GM19238 (cell line): Measurements from ENCODE around the gene HDAC4.
"Not testable (repeated sequence)": the region's sequence is repeated elsewhere in the genome, so short reads cannot be mapped to it uniquely, and the experiment has no call there.

ENCODE experiments used
- DNase-seq: peaks from one replicate; pipeline ENCODE4 v3.0.0; 2011; ENCODE audit warnings: low spot score; ENCODE audit not compliant: insufficient read length

HDAC4 gene

DNA sequence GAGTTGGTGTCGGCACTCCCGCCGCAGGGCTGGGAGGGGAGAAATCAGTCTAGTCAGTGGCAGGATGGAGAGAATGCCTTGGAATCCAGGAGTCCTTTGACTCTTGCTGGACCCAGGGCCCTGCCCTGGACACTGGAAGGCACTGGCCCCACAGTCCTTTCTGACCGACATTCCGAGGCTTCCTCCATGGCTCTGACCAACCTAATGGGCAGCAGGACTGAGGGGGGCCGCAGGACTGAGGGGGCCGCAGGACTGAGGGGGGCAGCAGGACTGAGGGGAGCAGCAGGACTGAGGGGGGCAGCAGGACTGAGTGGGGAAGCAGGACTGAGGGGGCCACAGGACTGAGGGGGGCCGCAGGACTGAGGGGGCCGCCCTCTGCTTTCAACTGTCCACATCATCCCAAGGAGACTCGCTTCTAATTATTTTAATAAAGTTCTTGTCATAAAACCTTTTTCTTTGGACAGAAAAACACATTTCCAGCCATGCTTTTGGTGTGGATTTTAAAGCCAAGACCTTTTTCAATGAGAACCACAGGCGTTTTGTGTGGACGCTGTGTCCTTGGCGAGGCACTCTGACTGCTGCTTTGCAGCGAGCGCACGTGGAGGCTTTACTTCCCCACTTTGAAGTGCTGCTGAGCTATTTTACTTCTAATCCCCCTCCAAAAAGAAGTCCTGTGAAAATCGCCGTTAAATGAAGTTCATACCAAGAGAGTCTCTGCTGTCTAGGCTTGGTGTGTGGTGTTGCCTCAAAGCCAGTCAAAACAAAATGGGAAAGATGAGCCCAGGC is 326.9 kb downstream of the HDAC4 start:
- DNase-seq, result no peak

DNA sequence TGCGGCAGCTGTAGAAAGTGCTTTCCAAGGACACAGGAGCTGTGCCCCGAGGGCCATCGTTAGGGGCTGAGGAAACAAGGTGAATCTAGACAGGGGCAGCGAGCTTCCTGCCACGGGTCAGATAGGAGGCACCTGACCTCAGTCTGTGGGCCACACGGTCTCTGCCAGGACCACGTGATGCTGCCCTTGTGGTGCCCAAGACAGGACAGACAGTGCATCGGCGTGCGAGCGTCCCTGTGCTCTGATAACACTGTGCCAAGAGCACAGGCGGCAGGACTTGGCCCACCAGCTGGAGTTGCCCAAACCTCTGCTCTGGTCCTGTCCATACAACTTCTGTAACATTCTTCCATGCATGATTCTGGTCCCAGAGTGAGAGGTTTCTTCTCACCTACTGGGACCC is 327.6 kb downstream of the HDAC4 start:
- DNase-seq, result no peak

DNA sequence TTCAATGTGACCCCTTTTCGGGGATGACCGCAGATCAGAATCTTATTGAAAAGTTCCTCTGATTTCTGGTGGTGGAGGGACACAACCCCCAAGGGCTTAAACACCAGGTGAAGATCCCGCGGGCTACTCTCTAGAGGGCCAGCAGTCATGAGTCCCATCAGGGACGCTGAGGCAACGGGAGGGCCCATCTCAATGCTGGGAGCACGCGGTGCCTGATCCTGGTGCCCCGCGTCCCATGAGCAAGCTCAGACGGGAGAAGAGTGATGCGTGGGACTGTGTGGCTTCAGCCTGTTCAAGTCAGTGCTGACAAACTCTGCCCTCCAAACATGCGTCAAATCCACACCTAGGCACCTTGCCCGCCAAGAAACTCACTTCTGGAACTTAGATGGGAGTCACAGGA is 328.0 kb downstream of the HDAC4 start:
- no peak for DNase-seq

DNA sequence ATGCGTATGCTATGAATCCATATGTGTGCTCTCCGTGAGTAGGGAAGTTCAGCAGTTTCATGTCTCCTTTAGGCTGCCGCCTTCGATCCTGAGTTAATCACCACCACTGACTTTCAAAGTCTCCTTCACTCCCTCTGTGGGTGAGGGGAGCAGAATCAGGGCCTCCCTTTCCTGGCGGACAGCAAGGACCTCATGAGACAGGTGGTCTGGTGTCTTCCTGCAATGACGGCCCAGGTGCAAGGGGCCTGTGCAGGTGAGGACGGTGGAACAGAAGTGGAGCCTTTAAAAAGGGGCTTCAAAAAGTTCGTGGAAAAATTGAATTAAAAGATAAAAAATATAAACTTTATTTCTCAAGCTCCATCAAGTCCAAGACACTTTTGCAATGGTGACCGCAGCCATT is 330.4 kb downstream of the HDAC4 start:
- DNase-seq, result no peak

DNA sequence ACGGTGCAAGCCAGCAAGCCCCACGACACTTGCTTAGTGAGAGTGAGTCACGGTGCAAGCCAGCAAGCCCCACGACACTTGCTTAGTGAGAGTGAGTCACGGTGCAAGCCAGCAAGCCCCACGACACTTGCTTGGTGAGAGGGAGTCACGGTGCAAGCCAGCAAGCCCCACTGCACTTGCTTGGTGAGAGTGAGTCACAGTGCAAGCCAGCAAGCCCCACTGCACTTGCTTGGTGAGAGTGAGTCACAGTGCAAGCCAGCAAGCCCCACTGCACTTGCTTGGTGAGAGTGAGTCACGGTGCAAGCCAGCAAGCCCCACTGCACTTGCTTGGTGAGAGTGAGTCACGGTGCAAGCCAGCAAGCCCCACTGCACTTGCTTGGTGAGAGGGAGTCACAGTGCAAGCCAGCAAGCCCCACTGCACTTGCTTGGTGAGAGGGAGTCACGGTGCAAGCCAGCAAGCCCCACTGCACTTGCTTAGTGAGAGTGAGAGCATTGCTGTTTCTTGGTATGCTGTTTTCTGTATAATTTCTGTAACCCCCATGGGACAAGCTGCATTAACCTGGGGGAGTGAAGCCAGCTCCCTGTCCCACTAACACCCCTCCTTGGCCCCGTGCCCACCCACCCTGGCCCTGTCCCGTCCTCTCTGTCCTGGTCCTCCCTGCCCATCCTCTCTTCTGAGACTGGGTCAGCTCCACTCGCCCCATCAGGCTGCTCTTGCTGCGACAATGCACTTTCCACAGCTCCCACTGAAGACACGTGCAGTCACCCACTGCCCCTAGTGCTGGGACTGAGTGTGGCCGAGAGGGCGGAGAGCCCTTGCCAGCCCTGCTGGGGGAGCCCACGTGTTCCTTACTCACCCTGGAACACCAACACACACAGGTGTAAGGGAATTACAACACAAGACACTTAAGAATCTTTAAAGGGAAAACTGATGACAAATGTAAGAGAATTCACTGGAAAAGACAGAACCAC is 331.2 kb downstream of the HDAC4 start:
- not testable (repeated sequence) for DNase-seq

DNA sequence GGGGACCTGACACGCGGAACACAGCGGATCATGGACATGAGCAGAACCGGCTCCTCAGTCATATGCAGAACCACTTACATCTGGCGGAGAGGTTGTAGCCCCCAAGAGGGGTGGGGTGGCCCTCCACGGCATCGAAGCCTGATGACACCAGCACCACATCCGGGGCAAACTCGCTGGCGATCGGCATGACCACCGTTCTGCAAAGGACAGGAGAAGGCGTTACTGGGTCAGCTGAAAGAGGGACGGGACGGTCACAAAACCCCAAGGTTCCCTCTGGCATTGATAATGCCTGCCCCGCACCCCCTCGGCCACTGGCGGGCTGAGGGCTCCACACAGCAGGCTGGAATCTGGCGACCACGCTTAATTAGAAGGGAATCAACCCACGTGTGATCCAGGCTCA is 332.4 kb downstream of the HDAC4 start:
- no peak for DNase-seq

DNA sequence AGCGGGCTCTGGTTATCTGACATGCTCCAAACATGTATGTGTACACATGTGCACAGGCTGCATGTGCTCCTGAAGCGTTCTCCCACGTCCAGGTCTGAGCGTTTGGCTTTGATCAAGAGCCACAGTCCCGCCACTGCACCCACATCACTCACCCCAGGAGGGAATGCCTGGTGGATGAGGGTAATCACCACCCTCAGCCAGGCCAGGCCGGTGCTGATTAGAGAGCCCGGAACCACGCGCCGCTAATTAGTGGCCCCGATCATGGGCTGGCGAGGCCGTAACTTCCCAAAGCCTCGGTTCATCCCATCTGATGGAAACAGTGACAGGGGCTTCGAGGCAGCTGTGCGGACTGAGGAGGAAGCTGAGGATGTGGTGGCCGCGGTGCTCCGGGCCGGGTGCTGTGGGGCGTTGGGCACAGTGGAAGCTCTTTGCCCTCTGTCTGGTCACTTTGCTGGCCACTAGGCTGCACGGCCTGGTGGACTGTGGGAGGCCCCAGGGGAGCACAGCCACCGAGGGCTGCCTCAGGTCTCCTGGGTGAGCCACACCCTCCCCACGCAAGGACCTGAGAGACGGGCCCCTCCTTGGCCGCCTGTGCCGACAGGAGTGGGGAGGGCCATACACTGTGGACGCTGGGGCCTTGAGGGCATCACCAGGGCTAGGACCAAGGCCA is 333.5 kb downstream of the HDAC4 start:
- DNase-seq, result no peak

DNA sequence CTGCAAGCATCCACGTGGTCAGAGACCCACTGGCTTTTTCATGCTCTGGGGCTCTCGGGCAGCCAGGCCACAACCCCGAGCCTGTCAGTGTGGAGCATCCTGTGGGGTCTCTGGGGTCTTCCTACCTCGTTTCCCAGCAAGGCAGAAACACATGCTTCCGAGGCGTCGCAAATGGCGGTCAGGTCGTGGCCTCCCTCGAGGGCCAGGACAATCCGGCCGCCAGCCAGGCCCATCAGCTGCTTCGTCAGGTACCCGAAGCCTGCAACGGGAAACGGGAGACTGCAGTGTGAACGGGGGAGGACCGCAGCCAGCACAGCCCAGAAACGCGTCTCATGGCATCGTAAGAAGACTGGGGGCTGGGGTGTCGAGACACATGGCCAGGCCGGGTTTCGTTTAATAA is 334.2 kb downstream of the HDAC4 start:
- DNase-seq, result no peak

DNA sequence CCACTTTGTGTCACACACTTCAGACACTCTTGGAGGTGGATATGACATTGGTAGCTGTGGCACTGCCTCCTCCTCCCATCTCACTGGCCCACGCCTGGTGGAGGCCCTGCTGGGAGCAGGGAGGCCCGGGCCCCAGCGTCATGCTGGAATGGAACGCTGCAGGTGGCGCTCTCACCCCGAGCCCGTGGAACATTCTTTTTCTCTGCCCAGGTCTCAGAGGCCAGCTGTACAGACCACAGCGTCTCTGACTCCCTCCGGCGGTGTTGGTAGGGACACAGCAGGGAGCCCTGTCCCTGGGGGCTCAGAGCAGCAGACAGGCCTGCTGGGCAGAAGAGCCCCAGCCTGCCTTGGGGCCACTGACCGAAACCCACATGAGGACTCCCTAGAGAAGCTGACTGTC is 334.9 kb downstream of the HDAC4 start:
- DNase-seq, result no peak

DNA sequence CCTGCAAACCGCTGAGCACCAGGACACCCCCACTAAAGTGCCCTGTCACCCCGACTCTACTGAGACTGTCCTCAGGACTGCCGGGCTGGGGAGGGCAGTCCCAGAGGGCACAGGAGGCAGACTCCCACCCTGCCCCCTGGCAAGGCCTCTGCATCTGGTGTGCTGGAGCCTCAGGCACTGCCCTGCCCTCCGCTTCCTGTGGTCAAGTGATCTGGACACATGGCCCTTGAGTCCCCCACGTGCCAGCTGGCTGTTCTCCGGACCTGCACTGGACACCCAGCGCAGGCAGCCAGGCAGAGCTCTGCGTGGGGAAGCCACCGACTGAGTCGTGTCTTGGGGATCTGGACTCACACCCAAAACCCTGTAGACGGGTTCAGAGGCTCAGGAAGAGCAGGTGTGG is 335.3 kb downstream of the HDAC4 start:
- no peak for DNase-seq

DNA sequence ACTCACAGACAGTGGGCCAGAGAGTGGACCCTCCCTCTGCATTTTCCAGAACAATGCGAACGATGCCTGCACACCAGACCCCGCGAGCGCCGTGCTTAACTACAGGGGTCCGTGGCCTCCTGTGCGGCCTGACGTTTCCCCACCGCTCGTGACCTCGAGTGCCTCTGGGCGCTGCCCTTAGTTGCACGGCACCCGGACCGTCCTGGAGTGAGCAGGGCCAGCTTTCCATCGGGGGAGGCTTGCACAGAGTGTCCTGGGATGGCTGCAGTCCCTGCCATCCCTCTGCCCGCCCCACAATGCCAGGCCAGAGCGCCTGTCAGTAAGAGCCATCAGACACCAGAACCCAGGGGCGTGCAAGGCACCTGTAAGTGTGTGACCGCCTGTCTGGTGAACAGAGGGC is 335.9 kb downstream of the HDAC4 start:
- no peak for DNase-seq

DNA sequence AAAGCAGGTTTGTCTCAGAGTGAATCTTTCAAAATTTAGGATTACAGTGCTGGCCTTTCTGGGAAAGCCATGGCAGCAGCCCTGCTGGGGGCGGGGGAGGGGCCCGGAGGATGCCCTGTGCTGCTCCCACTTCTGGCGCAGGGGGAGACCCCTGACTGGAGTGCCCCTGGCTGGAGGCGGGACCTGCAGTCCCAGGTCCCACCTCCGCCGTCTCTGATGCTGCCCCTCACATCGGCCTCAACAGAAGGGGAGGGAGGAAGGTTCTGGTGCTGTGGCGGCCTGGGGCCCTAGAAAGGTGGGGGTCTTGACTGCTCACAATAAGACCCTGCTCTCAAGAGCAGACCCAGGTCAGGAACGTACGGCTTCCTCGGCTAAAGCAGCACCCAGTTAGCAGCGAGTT is 336.6 kb downstream of the HDAC4 start:
- no peak for DNase-seq

DNA sequence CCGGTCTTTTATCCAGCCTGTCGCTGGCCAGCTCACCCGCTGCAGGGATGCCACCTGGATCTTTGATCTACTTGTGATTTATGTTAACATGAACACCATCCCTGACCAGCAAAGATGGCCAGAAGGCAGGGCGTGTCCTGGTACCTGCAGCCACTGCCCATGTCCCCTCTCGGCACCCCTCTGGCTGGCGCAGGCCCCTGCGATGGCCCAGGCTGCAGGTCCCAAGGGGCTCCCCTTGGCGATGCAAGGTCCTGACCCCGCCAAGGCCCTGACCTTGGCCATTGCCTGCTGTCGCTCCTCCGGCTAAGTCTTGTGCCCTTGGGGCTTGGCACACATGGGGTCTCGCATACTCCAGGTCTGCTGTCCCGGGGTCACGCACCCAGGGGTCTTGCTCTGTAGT is 338.1 kb downstream of the HDAC4 start:
- no peak for DNase-seq

DNA sequence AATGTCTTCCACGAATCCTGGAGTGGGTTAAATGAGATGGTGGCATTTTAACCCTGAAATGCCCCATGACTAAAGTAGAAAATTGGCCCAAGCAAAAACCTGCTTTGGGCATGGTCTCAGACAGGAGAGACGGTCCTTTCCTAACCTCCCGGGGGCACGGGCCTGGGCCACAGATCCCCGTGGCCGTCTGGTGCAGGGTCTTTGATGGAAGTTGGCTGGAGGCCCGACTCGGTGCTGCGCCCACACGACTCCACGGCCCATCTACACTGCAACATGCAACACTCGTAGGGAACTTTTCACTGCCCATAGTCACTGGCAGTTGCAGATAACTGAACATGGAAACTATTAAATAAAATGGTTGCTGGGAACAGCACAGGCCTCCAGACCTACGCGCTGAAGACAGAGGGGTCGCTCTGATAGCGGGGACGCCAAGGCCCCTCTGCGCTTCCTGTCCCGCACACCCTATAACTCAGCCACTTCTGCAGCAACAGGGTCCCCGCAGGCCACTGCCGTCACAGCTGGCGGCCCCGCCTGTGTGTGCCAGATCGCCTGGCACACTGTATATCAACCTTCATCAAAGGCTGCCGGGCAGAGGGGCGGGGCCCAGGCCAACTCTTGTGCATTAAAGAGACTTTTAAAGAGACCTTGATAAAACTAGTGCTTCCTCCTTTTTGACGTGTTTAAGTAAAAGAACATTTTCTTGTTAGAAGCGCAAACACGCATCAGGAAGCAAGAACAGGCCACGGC is 338.8 kb downstream of the HDAC4 start:
- DNase-seq, result no peak

DNA sequence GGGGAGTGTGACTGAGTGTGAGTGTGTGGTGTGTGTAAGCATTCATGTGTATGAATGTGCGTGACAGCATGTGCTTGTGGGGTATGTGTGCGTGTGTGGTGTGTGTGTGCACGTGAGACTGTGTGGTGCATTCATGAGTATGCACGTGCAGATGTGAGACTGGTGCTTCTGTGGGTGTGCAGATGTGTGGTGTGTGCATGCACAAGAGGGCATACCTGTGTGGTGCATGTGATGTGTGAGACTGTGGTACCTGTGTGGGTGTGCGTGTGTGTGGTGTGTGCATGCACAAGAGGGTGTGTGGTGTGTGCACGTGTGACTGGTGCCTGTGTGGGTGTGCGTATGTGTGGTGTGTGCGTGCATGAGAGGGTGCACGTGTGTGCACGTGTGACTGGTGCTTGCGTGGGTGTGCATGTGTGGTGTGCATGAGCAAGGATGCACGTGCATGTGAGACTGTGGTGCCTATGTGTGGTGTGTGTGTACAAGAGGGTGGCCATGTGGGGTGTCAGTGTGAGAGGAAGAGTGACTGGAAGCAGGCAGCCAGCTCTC is 339.6 kb downstream of the HDAC4 start:
- no peak for DNase-seq

DNA sequence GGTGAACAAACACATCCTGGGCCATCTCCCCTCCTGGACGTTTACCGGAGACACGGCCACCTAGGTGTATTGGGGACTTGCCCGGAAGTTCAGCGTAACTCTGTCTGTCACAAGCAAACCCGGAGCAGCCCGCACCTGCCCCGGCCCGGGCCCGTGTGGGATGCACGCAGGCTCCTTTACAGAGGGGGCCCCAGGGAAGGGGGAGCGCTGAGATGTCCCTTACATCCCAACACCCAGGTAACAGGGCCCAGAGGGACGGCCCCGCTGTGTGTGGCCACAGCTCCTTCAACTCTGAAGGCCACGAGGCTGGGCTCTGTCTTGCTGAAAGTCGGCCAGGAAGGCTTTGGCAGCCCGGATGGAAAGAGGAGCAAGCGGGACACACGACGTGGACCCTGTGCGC is 340.1 kb downstream of the HDAC4 start:
- no peak for DNase-seq

DNA sequence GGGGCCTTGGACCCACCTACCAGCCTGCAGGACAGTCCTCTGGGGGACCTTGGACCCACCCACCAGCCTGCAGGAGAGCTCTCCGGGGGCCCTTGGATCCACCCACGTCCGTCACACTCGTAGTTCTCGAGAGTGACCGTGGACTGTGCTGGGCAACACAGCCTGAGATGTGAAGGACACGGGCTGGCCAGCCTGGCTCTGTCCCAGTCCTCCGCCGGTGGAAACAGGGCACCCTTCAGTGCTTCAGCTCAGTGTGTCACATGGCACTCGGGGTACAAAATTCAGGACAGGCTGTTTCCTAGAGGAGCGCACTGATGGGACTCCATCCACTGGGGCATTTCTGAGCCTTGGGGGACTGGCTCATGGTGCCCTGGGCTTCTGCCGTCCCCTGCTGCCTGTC is 341.0 kb downstream of the HDAC4 start:
- DNase-seq, result no peak

DNA sequence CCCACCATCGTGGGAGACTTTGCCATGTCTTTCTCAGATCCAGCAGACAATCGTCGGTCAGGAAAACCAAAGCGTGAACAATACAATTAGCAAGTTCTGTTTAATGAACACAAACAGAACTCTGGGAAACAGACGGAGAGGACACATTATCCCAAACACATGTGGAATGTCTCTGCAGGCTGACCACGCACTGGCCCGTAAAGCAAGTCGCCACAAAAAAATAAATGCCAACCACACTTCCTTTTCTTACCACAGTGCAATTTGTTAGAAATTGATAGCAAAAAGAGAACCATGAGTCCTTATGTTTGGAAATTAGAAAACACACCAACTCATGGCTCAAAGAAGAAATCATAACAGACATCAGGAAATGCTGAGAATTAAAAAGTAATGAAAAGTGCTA is 342.1 kb downstream of the HDAC4 start:
- no peak for DNase-seq

DNA sequence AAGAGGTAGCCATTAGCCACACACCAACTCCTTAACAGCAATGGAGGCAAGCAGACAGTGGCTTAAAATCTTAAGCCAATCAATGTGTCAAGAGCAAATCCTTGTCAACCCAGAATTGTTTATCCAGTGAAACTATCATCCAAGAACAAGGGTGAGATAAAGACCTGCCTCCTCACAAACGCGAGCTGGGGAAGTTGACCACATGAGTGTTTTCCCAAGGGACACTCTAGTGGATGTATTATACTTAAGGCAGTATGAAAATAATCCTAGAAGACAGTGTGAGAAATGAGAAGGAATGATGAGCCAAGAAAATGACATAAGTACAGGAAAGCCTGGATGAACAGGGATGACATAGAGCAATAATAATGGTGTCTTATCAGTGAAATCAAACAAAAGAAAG is 343.3 kb downstream of the HDAC4 start:
- no peak for DNase-seq

DNA sequence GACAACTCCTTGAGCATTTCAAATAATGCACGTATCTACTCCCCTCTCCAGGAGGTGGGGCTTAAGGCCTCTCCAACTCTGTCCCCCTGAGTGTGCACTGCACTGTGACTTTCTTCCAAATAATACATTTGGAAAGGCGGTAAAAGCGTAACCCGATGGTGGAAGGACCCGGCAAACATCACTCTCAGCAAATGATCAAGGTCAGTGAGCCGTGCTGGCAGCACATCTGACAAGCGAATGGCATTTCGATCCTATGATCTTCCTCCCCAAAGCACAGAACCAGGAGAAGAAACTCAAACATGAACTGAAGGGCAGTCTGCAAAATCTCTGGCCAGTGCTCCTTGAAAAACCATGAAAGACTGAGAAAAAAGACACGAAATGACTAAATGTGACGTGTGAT is 344.2 kb downstream of the HDAC4 start:
- DNase-seq, result no peak
